Coronary artery (tissue), 2 donors: ENCODE measurements around the gene DDX24.

Source experiments
- DNase-seq: peaks from one replicate; pipeline ENCODE4 v3.0.0-alpha.2; 2017; ENCODE audit warnings: low spot score
- H3K27ac ChIP-seq, 2 donors: fragments of 200-600 bp; sonication (generic); one replicate each; pipeline ENCODE4 v1.5.1; 2016 to 2019
- H3K4me3 ChIP-seq: fragments of 200-600 bp; sonication (generic); 2 replicates; pipeline ENCODE4 v1.5.1; 2016; ENCODE audit warnings: mild to moderate bottlenecking, moderate library complexity
- CTCF ChIP-seq: fragments of 200-600 bp; sonication (generic); IDR thresholded peaks from one replicate; pipeline ENCODE4 v1.5.1; 2019; ENCODE audit warnings: antibody characterized with exemption

DDX24 gene

GRCh38 chr14:94011795-94012194 lies 69.2 kb downstream of the DDX24 start:
- H3K4me3 ChIP-seq: no peak overlapping the region
- H3K27ac ChIP-seq: no peak overlapping the region
- DNase-seq: no peak
- no peak for TF ChIP-seq CTCF

GRCh38 chr14:94010625-94011024 lies 70.4 kb downstream of the DDX24 start:
- Histone ChIP-seq H3K4me3 (no peak overlapping the region), H3K27ac (no peak overlapping the region)
- DNase-seq: no peak
- no peak for TF ChIP-seq CTCF

- H3K4me3 ChIP-seq: no peak overlapping the region
- TF ChIP-seq CTCF: no peak
- DNase-seq: no peak
- no peak overlapping the region for H3K27ac ChIP-seq
These were observed 71.2 kb downstream of the DDX24 start for GRCh38 chr14:94009767-94010166.

- Histone ChIP-seq H3K4me3 (no peak overlapping the region), H3K27ac (no peak overlapping the region)
- no peak for TF ChIP-seq CTCF
- no peak for DNase-seq
These were observed 72.8 kb downstream of the DDX24 start for GRCh38 chr14:94008234-94008633.

GRCh38 chr14:94005324-94006073 lies 75.5 kb downstream of the DDX24 start:
- TF ChIP-seq CTCF: no peak
- DNase-seq: no peak
- H3K27ac ChIP-seq: no peak overlapping the region
- H3K4me3 ChIP-seq: no peak overlapping the region

GRCh38 chr14:94004015-94004414 lies 77.0 kb downstream of the DDX24 start:
- Histone ChIP-seq H3K27ac (no peak overlapping the region), H3K4me3 (no peak overlapping the region)
- TF ChIP-seq CTCF: no peak
- DNase-seq: no peak

GRCh38 chr14:94003397-94003796 lies 77.6 kb downstream of the DDX24 start:
- H3K4me3 ChIP-seq: no peak overlapping the region
- no peak overlapping the region for H3K27ac ChIP-seq
- no peak for TF ChIP-seq CTCF
- DNase-seq: no peak
